ENCODE results near the gene SLC22A23.

SLC22A23 gene

DNA sequence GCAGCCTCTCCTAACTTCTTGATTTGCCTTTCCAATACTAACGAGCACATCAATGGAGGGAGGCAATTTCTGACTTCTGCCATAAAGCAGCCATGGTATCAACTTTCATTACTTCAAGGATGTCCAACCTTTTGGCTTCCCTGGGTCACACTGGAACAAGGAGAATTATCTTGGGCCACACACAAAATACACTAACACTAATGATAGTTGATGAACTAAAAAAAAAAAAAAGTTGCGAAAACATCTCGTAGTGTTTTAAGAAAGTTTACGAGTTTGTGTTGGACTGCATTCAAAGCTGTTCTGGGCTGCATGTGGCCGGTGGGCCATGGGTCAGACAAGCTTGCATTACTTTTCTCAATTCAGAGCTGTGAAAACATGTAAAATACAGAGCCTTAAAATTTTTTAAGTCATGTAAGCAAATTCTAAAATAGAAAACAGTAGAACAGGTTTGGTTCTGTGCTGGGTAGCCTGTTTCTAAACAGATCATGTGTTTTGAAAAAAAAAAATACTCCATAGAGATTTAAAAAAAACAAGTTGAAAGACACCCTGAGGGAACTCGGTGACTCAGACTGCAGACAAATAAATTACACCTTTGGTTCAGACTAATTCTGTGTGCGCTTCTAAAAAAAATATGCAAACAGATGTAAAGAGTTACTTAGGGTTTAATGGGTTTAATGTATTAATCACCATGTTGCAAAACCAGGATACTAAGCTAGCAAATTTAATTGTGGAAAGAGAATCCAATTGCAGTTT is 43.6 kb upstream of the SLC22A23 start:
- H3K4me3 ChIP-seq: no peak overlapping the region
- no peaks in the 10 kb centered on the region for H3K27me3 ChIP-seq
- no peaks in the 10 kb centered on the region for H3K36me3 ChIP-seq
- no peak for DNase-seq
- intact Hi-C loops (cut with DNase I; ENCODE audit: low total_unique reads): no loop called here
- no peak for TF ChIP-seq CTCF (IDR thresholded peaks at IDR 0.05)
- H3K27ac ChIP-seq: no peak overlapping the region
- H3K4me1 ChIP-seq: peaks cover 0 to 3% (median 0%) of the 10 kb centered on the region in 4 donors
- H3K9me3 ChIP-seq: no peaks in the 10 kb centered on the region

GRCh38 chr6:3499603-3500002 is 42.8 kb upstream of the SLC22A23 start:
- H3K4me3 ChIP-seq: no peak overlapping the region
- peaks cover 0 to 3% (median 0%) of the 10 kb centered on the region in 4 donors for H3K4me1 ChIP-seq
- no peak for TF ChIP-seq CTCF (IDR thresholded peaks at IDR 0.05)
- intact Hi-C loops (cut with DNase I; ENCODE audit: low total_unique reads): no loop called here
- no peaks in the 10 kb centered on the region for H3K36me3 ChIP-seq
- no peak overlapping the region for H3K27ac ChIP-seq
- no peaks in the 10 kb centered on the region for H3K27me3 ChIP-seq
- H3K9me3 ChIP-seq: peaks cover 0 to 3% (median 0%) of the 10 kb centered on the region in 3 donors
- DNase-seq: no peak

GRCh38 chr6:3496395-3496794 is 39.5 kb upstream of the SLC22A23 start:
- TF ChIP-seq CTCF (IDR thresholded peaks at IDR 0.05): no peak
- peaks cover 0 to 3% (median 0%) of the 10 kb centered on the region in 4 donors for H3K4me1 ChIP-seq
- H3K27me3 ChIP-seq: peaks cover 0 to 7% of the 10 kb centered on the region in 2 donors
- intact Hi-C loops (cut with DNase I; ENCODE audit: low total_unique reads): no loop called here
- H3K36me3 ChIP-seq: no peaks in the 10 kb centered on the region
- H3K27ac ChIP-seq: no peak overlapping the region
- H3K4me3 ChIP-seq: no peak overlapping the region
- no peak for DNase-seq
- H3K9me3 ChIP-seq: peaks cover 0 to 3% (median 0%) of the 10 kb centered on the region in 3 donors

GRCh38 chr6:3494391-3495100 is 37.7 kb upstream of the SLC22A23 start:
- Histone ChIP-seq H3K27ac (no peak overlapping the region), H3K27me3 (peaks cover 0 to 7% of the 10 kb centered on the region in 2 donors), H3K4me3 (no peak overlapping the region), H3K4me1 (peaks cover 0 to 3% (median 0%) of the 10 kb centered on the region in 4 donors), H3K9me3 (peaks cover 0 to 3% (median 0%) of the 10 kb centered on the region in 3 donors), H3K36me3 (no peaks in the 10 kb centered on the region)
- intact Hi-C loops (cut with DNase I; ENCODE audit: low total_unique reads): no loop called here
- no peak for TF ChIP-seq CTCF (IDR thresholded peaks at IDR 0.05)
- no peak for DNase-seq

DNA sequence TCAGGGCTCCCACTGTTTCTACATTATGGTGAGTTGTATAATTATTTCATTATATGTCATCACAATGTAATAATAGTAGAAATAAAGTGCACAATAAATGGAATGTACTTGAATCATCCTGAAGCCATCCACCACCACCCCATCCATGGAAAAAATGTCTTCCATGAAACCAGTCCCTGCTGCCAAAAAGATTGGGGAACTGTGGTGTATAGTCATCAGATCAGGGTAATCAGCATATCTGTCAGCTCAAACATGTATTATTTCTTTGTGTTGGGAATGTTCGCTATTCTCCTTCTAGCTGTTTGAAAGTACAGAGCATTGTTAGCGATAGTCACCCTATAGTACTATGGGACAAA is 33.8 kb upstream of the SLC22A23 start:
- intact Hi-C loops (cut with DNase I; ENCODE audit: low total_unique reads): no loop called here
- Histone ChIP-seq H3K4me3 (no peak overlapping the region), H3K27ac (no peak overlapping the region), H3K4me1 (no peaks in the 10 kb centered on the region), H3K27me3 (peaks cover 0 to 13% of the 10 kb centered on the region in 2 donors), H3K36me3 (no peaks in the 10 kb centered on the region), H3K9me3 (peaks cover 0 to 3% (median 0%) of the 10 kb centered on the region in 3 donors)
- DNase-seq: no peak
- no peak for TF ChIP-seq CTCF (IDR thresholded peaks at IDR 0.05)

Measured in tibial artery (tissue), 4 donors.